CD4-positive, alpha-beta T cell treated with Interleukin-15 for 4 hours (primary cell): ENCODE results near the gene TEX101.
"Not testable (repeated sequence)": the region's sequence is repeated elsewhere in the genome, so short reads cannot be mapped to it uniquely, and the experiment has no call there.

ENCODE experiments used
- DNase-seq: peaks from one replicate; pipeline ENCODE4 v3.0.0-alpha.2; 2020; ENCODE audit warnings: low spot score

TEX101 gene

GRCh38 chr19:43420954-43421353 lies 6.3 kb downstream of the TEX101 start:
- no peak for DNase-seq

- DNase-seq: no peak
Measured at GRCh38 chr19:43422000-43422688, 7.5 kb downstream of the TEX101 start.

- no peak for DNase-seq
Measured at GRCh38 chr19:43422689-43423066, 8.0 kb downstream of the TEX101 start.

- no peak for DNase-seq
Measured at GRCh38 chr19:43423779-43424178, 9.1 kb downstream of the TEX101 start.

- no peak for DNase-seq
Measured at GRCh38 chr19:43425567-43426392, 11.1 kb downstream of the TEX101 start.

- no peak for DNase-seq
Measured at GRCh38 chr19:43429395-43429794, 14.7 kb downstream of the TEX101 start.

- no peak for DNase-seq
Measured at GRCh38 chr19:43430142-43430710, 15.5 kb downstream of the TEX101 start.

GRCh38 chr19:43430976-43431375 lies 16.3 kb downstream of the TEX101 start:
- DNase-seq: no peak

GRCh38 chr19:43433358-43433673 lies 18.6 kb downstream of the TEX101 start:
- DNase-seq: no peak

- DNase-seq: no peak
Measured at GRCh38 chr19:43433689-43434088, 19.0 kb downstream of the TEX101 start.

- DNase-seq: no peak
Measured at GRCh38 chr19:43435775-43436174, 21.1 kb downstream of the TEX101 start.

GRCh38 chr19:43437284-43437683 lies 22.6 kb downstream of the TEX101 start:
- DNase-seq: not testable (repeated sequence)

GRCh38 chr19:43437712-43438111 lies 23.0 kb downstream of the TEX101 start:
- no peak for DNase-seq

GRCh38 chr19:43438291-43439031 lies 23.8 kb downstream of the TEX101 start:
- peak; percentile 17 for DNase-seq

GRCh38 chr19:43439032-43439708 lies 24.5 kb downstream of the TEX101 start:
- DNase-seq: peak; percentile 90

- DNase-seq: no peak
Measured at GRCh38 chr19:43439709-43440063, 25.0 kb downstream of the TEX101 start.

- no peak for DNase-seq
Measured at GRCh38 chr19:43441716-43442115, 27.0 kb downstream of the TEX101 start.

- DNase-seq: not testable (repeated sequence)
Measured at GRCh38 chr19:43444091-43444490, 29.4 kb downstream of the TEX101 start.

- no peak for DNase-seq
Measured at GRCh38 chr19:43444531-43445287, 30.0 kb downstream of the TEX101 start.

- DNase-seq: no peak
Measured at GRCh38 chr19:43445426-43445825, 30.7 kb downstream of the TEX101 start.

- peak; percentile 85 for DNase-seq
Measured at GRCh38 chr19:43446746-43447489, 32.2 kb downstream of the TEX101 start.
